Endothelial cell of umbilical vein (primary cell): ENCODE data around the gene GNB1L. TPM values are rescaled to one million over a fixed set of nuclear protein-coding genes. Genes with fewer than 3 reads are reported as not detected.

Experiments
- BruUV-seq: library from RNA; stranded (reverse); fragments of 400-500 nt; replicated peaks from 2 replicates; lab custom pipeline; 2021; lab: Mats Ljungman, UMichigan
- CTCF ChIA-PET: fragments of 300-600, 350-600 bp; sonication (Branson Sonifier 250); formaldehyde crosslinking; loops from one replicate; lab custom pipeline; 2021; ENCODE audit warnings: antibody characterized with exemption, inconsistent platforms; lab: Charles Lee
- POLR2A ChIA-PET: fragments of 300-600, 350-600 bp; sonication (Branson Sonifier 250); formaldehyde crosslinking; loops from one replicate; lab custom pipeline; 2021; ENCODE audit warnings: antibody characterized with exemption, inconsistent platforms; lab: Charles Lee
- DNase-seq: peaks from one replicate; pipeline ENCODE4 v3.0.0-alpha.2; 2011; ENCODE audit warnings: low read depth, low spot score
- FAIRE-seq: peaks from 2 replicates; lab custom pipeline; 2011; peaks lifted over from hg19 to GRCh38; lab: Jason Lieb, UNC
- H2AFZ ChIP-seq: 2 replicates; pipeline ENCODE4 v1.6.0; 2012; ENCODE audit warnings: low read depth, low read length, control low read depth, inconsistent platforms
- H3K27ac ChIP-seq: 2 replicates; pipeline ENCODE4 v1.5.1; 2011; ENCODE audit warnings: low read depth, mild to moderate bottlenecking, control low read depth, low read length, moderate library complexity; ENCODE audit not compliant: insufficient read depth
- H3K27me3 ChIP-seq, 2 experiments: 2 replicates each; pipeline versions ENCODE4 v1.6.0 to v1.6.1; 2011; ENCODE audit warnings: low read length in 2 of 2, mixed read lengths in 1 of 2; ENCODE audit not compliant: control insufficient read depth in 2 of 2, insufficient read depth in 2 of 2
- H3K36me3 ChIP-seq, 2 experiments: 2 replicates in 1 of 2; 3 replicates in 1 of 2; pipeline ENCODE4 v1.5.1; 2011; ENCODE audit warnings: low read length in 2 of 2, mild to moderate bottlenecking in 1 of 2, moderate library complexity in 1 of 2; ENCODE audit not compliant: control insufficient read depth in 2 of 2, insufficient read depth in 2 of 2; ENCODE audit errors: extremely low read depth in 1 of 2
- H3K4me1 ChIP-seq: 3 replicates; pipeline ENCODE4 v1.5.1; 2011; ENCODE audit warnings: mild to moderate bottlenecking, low read length; ENCODE audit not compliant: control insufficient read depth, insufficient read depth; ENCODE audit errors: extremely low read depth
- H3K4me2 ChIP-seq: 2 replicates; pipeline ENCODE4 v1.6.1; 2011; ENCODE audit warnings: low read length, control low read depth, mixed read lengths; ENCODE audit not compliant: insufficient read depth
- H3K4me3 ChIP-seq, 3 experiments: fragments of 200-600 bp in 1 of 3; sonication (generic), shearing (Covaris generic) in 1 of 3; replicated peaks in 1 of 3; 2 replicates each; pipeline ENCODE4 v1.5.1; 2011 to 2016; ENCODE audit warnings: control low read depth in 3 of 3, low read length in 3 of 3, mild to moderate bottlenecking in 2 of 3, inconsistent platforms in 1 of 3, low read depth in 1 of 3, moderate library complexity in 1 of 3; ENCODE audit not compliant: insufficient read depth in 1 of 3
- H3K79me2 ChIP-seq: 2 replicates; pipeline ENCODE4 v1.6.0; 2012; ENCODE audit warnings: low read length, inconsistent platforms; ENCODE audit not compliant: control insufficient read depth, insufficient read depth
- H3K9ac ChIP-seq: replicated peaks from 2 replicates; pipeline ENCODE3; 2011; ENCODE audit warnings: low read length, control low read depth; ENCODE audit not compliant: insufficient read depth; ENCODE audit errors: extremely low read depth
- H3K9me1 ChIP-seq: replicated peaks from 3 replicates; pipeline ENCODE4 v1.6.0; 2011; ENCODE audit warnings: mild to moderate bottlenecking, low read length; ENCODE audit not compliant: control insufficient read depth, insufficient read depth; ENCODE audit errors: extremely low read depth
- H3K9me3 ChIP-seq: replicated peaks from 2 replicates; pipeline ENCODE4 v1.5.1; 2012; ENCODE audit warnings: low read length, inconsistent platforms; ENCODE audit not compliant: control insufficient read depth, insufficient read depth
- H4K20me1 ChIP-seq: replicated peaks from 2 replicates; pipeline ENCODE3; 2011; ENCODE audit warnings: mild to moderate bottlenecking, low read length; ENCODE audit not compliant: control insufficient read depth, insufficient read depth; ENCODE audit errors: extremely low read depth
- CTCF ChIP-seq, 2 donors: IDR thresholded peaks; 1 replicate in 1 of 2; 2 replicates in 1 of 2; pipeline ENCODE4 v1.5.1; 2011; ENCODE audit warnings: low read length in 2 of 2, mild to moderate bottlenecking in 2 of 2, moderate library complexity in 2 of 2, control low read depth in 1 of 2, inconsistent platforms in 1 of 2, low read depth in 1 of 2; ENCODE audit not compliant: insufficient read depth in 1 of 2; ENCODE audit errors: extremely low read depth in 1 of 2
- EZH2 ChIP-seq: IDR thresholded peaks from 2 replicates; pipeline ENCODE4 v1.6.1; 2012; ENCODE audit warnings: borderline replicate concordance, low read depth, mild to moderate bottlenecking, moderate library complexity, low read length, inconsistent platforms; ENCODE audit not compliant: severe bottlenecking
- FOS ChIP-seq: IDR thresholded peaks from 2 replicates; pipeline ENCODE4 v1.6.1; 2011; ENCODE audit warnings: mild to moderate bottlenecking, low read length, moderate library complexity, borderline replicate concordance; ENCODE audit not compliant: insufficient read depth
- GATA2 ChIP-seq: IDR thresholded peaks from 2 replicates; pipeline ENCODE4 v1.7.0; 2011; ENCODE audit warnings: low read depth, mild to moderate bottlenecking, moderate library complexity, mixed read lengths, low read length; ENCODE audit not compliant: insufficient read length, insufficient read depth
- JUN ChIP-seq: IDR thresholded peaks from 2 replicates; pipeline ENCODE4 v1.6.1; 2011; ENCODE audit warnings: borderline replicate concordance, low read depth; ENCODE audit not compliant: insufficient read length, insufficient read depth
- MAX ChIP-seq: IDR thresholded peaks from 2 replicates; pipeline ENCODE4 v1.6.1; 2011; ENCODE audit not compliant: insufficient read depth, insufficient read length
- MYC ChIP-seq: IDR thresholded peaks from one replicate; pipeline ENCODE4 v1.6.1; 2011; ENCODE audit warnings: mild to moderate bottlenecking, low read depth, low read length
- POLR2A ChIP-seq: IDR thresholded peaks from 2 replicates; pipeline ENCODE4 v1.6.1; 2012; ENCODE audit warnings: low read depth, mild to moderate bottlenecking, control low read depth, low read length
- POLR2AphosphoS5 ChIP-seq: IDR thresholded peaks from 2 replicates; pipeline ENCODE4 v1.6.1; 2012; ENCODE audit warnings: low read depth, mild to moderate bottlenecking, control low read depth, low read length, moderate library complexity; ENCODE audit not compliant: insufficient read depth
- dilution Hi-C: fragments of 300-500 bp; cut with MboI; formaldehyde crosslinking; loops from one replicate; pipeline ENCODE4 v1.15.0; 2019; ENCODE audit warnings: low sequenced_read_pairs; ENCODE audit not compliant: extremely low pct_ligation_motif_present
- intact Hi-C: fragments of 100-400 bp; cut with micrococcal nuclease; formaldehyde crosslinking; loops from one replicate; pipeline ENCODE4 v1.10.0; 2022
- polyA plus RNA-seq, 4 experiments: library from polyadenylated mRNA; depleted of rRNA in 3 of 4; stranded (reverse) in 3 of 4; unstranded in 1 of 4; fragments of >200 nt; gene quantifications; 2 replicates each; pipeline versions ENCODE4 v1.2.1 to v1.2.3, GENCODE V29; 2011 to 2012; ENCODE audit warnings: missing spikeins in 1 of 4
- total RNA-seq: library from RNA; stranded (reverse); gene quantifications from 2 replicates; pipeline ENCODE4 v1.2.3, GENCODE V29; 2021

GNB1L gene
- total and polyA plus RNA-seq, 2 donors (not counting 3 experiments of a cell fraction or from before 2014, with no cell fraction given), result 5.4 to 5.9 TPM

GRCh38 chr22:19815093-19815822, 39.4 kb downstream of the GNB1L start:
- Histone ChIP-seq H4K20me1 (no peaks in the 10 kb centered on the region), H3K79me2 (no peaks in the 10 kb centered on the region), H3K4me1 (no peaks in the 10 kb centered on the region), H2AFZ (no peak overlapping the region), H3K36me3 (no peaks in the 10 kb centered on the region), H3K4me2 (no peak overlapping the region), H3K27ac (no peak overlapping the region), H3K9ac (no peak overlapping the region), H3K4me3 (no peak overlapping the region), H3K27me3 (no peaks in the 10 kb centered on the region), H3K9me3 (no peaks in the 10 kb centered on the region), H3K9me1 (no peaks in the 10 kb centered on the region)
- FAIRE-seq (no peak), DNase-seq (no peak)
- intact Hi-C loops (no loop called here), dilution Hi-C loops (no loop called here)
- CTCF ChIA-PET, result interaction anchor here (0.9 to 1.4 kb wide), 4 partner anchors 9 to 95 kb away, joined by 3 to 4 read pairs (median 4); no protein-coding TSS in a partner anchor
- no TSS peak for BruUV-seq
- TF ChIP-seq GATA2, result no peak
- TF ChIP-seq MYC, result no peak
- no peak for TF ChIP-seq FOS
- no peak for TF ChIP-seq POLR2AphosphoS5
- no peak for TF ChIP-seq POLR2A
- TF ChIP-seq EZH2, result no peak
- no peak for TF ChIP-seq MAX
- no peak for TF ChIP-seq JUN
- no peak for TF ChIP-seq CTCF (IDR thresholded peaks at IDR 0.05; ENCODE audit: extremely low read depth in 1 of 2, insufficient read depth in 1 of 2, low read depth in 1 of 2, low read length in 2 of 2)
- POLR2A ChIA-PET, result no interaction called here
